KG1 (cell line): Measurements from ENCODE around the gene CTSL.
"Not testable (repeated sequence)": the region's sequence is repeated elsewhere in the genome, so short reads cannot be mapped to it uniquely, and the experiment has no call there.

Experiments used
- DNase-seq: peaks from one replicate; lab custom pipeline; 2025; lab: John Stamatoyannopoulos, UW

Gene CTSL

GRCh38 chr9:87722393-87723088 is 3.4 kb upstream of the CTSL start:
- DNase-seq: no peak

- DNase-seq: no peak
Observed at GRCh38 chr9:87725356-87725899, 491 bp upstream of the CTSL start.

- no peak for DNase-seq
Observed at GRCh38 chr9:87729246-87729645, 3.3 kb downstream of the CTSL start.

- DNase-seq: no peak
Observed at GRCh38 chr9:87731321-87731720, 5.4 kb downstream of the CTSL start.

GRCh38 chr9:87732344-87732743 is 6.4 kb downstream of the CTSL start:
- DNase-seq: no peak

- DNase-seq: no peak
Observed at GRCh38 chr9:87732756-87733155, 6.8 kb downstream of the CTSL start.

GRCh38 chr9:87733273-87734052 is 7.5 kb downstream of the CTSL start:
- no peak for DNase-seq

GRCh38 chr9:87734106-87734505 is 8.2 kb downstream of the CTSL start:
- DNase-seq: no peak

- no peak for DNase-seq
Observed at GRCh38 chr9:87739546-87739945, 13.6 kb downstream of the CTSL start.

- DNase-seq: no peak
Observed at GRCh38 chr9:87740209-87740608, 14.3 kb downstream of the CTSL start.

- DNase-seq: no peak
Observed at GRCh38 chr9:87741326-87741725, 15.4 kb downstream of the CTSL start.

GRCh38 chr9:87741891-87742290 is 16.0 kb downstream of the CTSL start:
- no peak for DNase-seq

- DNase-seq: no peak
Observed at GRCh38 chr9:87742813-87743428, 17.0 kb downstream of the CTSL start.

- DNase-seq: not testable (repeated sequence)
Observed at GRCh38 chr9:87744247-87744646, 18.3 kb downstream of the CTSL start.

- no peak for DNase-seq
Observed at GRCh38 chr9:87746186-87746585, 20.3 kb downstream of the CTSL start.

- DNase-seq: no peak
Observed at GRCh38 chr9:87748881-87749280, 23.0 kb downstream of the CTSL start.

GRCh38 chr9:87749335-87750035 is 23.6 kb downstream of the CTSL start:
- DNase-seq: no peak

- no peak for DNase-seq
Observed at GRCh38 chr9:87750726-87751125, 24.8 kb downstream of the CTSL start.

GRCh38 chr9:87751423-87751822 is 25.5 kb downstream of the CTSL start:
- DNase-seq: no peak

- no peak for DNase-seq
Observed at GRCh38 chr9:87751868-87752267, 25.9 kb downstream of the CTSL start.

GRCh38 chr9:87753313-87753712 is 27.4 kb downstream of the CTSL start:
- DNase-seq: no peak

- not testable (repeated sequence) for DNase-seq
Observed at GRCh38 chr9:87758330-87758729, 32.4 kb downstream of the CTSL start.
